ENCODE data around the gene POLR3K.
A peak's percentile ranks its signal among the peaks of the same experiment; 100 is the strongest.

The POLR3K gene

DNA sequence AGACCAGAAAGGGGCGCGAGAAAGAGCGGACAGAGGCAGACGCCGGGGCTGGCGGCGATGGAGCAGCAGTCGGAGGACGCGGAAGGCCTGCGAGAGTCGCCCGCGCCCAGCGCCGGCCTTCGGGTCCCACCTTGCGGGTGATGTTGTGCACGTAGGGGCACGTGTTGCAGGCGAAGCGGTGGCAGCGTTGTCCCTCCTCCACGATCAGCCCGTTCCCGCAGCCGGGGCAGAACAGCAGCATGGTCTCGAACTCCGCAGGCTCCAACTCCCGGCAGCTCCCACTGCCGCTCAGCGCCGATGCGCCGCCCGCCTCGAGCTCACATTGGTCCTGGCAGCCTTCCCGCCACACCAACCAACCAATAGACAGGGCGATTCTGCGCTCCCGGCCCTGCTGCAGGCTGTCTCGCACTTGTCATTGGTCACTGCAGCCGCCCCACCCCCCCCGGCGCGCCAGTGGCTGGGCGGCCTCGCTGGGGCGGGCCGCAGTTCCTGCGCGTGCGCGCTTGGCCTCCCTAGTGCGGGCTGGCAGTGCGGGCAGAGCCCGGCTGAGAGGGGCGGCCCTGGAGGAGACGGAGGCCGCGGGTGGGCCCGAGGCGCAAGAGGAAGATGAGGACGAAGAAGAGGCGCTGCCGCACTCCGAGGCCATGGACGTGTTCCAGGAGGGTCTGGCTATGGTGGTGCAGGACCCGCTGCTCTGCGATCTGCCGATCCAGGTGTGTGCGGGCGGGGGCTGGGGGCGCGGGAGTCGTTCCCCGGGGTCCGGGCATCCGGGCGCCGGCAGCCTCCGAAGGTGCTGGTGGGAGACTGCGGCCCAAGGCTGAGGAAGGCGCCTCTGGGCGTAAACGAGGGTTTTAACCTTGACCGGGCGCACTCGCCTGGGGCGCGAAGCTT lies at the start of gene POLR3K, which contains the start of gene SNRNP25:
Gene POLR3K (minus strand): TSS at position 263 of the 891 bp plus-strand sequence. CDS start 22 bp downstream, at position 241.
Gene SNRNP25 (plus strand): TSS at position 483 of the 891 bp plus-strand sequence. CDS start 189 bp downstream, at position 672.
- DNase-seq, result peak; percentile 99

DNA sequence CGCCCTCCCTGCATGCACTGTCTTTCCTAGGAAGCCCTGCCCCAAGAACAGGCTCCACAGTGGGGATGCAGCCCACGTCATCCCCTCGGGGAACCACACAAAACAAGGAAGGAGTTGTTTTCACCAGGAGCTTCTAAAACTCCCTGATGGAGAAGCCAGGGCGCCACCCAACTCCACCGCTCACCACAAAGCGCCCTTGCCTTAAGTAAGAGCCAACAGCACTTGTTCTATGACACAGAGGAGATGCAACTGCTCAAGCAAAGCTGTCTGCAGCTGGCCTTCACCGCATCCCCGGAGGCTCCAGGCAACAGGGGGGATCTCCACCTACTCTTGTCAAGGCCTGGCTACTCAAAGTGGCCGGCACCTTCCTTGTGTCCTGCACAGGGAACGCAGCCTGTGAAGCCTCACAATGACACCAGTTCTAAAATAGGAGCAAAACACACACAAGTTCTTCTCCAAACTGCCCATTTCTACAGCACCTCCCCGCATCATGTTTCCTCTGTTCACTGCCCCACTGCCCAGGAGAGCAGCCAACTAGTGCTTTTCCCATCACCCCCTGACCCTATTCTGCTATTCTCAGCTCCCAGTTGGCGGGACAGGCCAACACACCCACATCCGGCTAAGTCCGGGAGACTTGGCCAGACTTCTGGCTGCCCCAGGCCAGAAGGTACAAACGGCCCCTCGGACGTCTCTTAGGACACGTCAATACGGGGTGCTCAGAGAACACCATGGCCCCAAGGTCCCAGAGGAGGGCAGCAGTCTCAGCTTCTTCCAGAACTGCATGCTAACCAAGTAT lies 48.9 kb upstream of the POLR3K start:
- no peak for DNase-seq

DNA sequence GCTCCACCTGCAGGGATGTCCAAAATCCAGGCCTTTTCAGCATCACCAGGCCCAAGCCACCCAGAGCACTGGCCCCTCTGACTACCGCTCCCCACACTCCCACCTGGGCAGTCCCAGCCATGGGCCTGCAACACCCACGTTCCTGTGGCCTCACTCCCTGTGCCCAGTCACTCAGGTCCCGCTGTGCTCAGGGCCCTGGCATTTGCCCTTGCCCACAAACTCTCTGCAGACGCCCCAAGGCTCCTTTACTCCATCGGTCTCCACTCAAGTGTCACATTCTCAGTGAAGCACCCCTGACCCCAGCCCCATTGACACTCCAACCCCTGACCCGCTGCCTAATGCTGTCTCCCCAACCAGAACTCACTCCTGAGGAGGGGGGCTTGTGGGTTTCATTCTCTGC lies 48.2 kb upstream of the POLR3K start:
- no peak for DNase-seq

DNA sequence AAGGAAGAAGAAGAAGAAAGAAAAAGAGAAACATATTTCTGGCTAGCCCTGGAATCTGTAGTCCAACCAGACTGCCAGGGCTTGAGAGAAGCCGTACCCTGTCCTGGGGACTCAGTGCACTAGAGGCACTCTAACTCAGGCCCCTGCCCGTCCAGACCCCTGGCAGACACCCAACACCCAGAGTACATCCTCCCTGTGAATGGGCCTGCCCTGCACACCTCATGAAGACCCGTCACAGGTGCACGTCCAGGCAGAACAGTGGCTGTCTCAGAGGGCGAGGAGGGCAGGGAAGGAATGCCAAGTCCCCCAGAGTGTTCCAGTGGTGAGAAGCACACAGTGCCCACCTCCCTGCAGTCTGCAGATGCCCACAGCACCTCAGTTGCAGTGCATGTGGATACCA lies 47.6 kb upstream of the POLR3K start:
- no peak for DNase-seq

DNA sequence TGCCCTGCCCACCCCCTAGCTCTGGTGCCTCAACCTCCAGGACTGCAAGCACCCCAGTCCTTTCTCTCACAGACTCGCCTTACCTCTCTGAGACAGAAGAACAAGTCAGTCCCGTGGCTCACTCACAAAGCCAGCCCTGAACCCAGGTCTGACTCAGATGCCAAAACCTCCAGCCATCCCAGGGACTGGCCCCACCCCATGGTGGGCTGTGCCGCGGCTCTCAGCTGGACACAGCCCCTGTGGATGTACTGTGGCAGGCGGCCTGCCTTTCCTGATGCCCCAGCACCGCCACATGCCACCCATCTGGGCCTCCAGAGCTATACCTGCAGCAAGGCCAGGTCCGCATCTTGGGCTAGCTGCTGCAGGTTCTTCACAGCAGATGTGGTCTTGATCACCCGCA lies 44.4 kb upstream of the POLR3K start:
- DNase-seq, result no peak

DNA sequence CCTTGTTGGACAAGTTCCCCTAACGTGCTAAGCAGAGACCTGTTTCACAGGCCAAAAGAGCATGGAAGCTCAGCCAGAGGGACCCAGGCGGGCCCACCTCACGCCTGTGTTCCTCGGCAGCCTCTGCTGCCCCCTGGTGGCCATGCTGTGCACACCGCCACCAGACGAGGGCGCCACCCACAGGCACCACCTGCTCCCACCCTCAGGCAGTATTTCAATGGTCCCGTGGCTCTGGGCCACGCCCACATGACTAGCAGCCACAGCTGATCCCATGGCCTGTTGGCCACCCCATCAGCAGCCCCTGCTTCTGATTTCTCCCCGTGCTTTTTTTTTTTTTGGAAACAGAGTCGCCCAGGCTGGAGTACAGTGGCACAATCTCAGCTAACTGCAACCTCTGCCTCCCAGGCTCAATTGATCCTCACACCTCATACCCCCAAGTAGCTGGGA lies 43.5 kb upstream of the POLR3K start:
- DNase-seq, result peak; percentile 94

DNA sequence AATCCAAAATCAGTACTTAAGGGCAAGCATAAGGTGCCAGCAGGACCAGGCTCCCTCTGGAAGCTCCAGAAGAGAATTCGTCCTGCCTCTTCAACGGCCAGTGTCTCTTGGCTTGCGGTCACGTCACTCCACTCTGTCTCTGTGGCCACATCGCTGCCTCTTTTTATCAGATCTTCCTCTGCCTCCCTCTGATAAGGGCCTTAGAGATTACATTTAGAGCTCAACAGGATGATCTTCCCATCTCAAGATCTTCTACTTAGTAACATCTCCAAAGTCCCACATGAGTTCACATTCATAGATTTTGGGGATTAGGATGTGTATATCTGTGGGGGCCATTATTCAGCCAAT lies 41.5 kb upstream of the POLR3K start:
- no peak for DNase-seq

DNA sequence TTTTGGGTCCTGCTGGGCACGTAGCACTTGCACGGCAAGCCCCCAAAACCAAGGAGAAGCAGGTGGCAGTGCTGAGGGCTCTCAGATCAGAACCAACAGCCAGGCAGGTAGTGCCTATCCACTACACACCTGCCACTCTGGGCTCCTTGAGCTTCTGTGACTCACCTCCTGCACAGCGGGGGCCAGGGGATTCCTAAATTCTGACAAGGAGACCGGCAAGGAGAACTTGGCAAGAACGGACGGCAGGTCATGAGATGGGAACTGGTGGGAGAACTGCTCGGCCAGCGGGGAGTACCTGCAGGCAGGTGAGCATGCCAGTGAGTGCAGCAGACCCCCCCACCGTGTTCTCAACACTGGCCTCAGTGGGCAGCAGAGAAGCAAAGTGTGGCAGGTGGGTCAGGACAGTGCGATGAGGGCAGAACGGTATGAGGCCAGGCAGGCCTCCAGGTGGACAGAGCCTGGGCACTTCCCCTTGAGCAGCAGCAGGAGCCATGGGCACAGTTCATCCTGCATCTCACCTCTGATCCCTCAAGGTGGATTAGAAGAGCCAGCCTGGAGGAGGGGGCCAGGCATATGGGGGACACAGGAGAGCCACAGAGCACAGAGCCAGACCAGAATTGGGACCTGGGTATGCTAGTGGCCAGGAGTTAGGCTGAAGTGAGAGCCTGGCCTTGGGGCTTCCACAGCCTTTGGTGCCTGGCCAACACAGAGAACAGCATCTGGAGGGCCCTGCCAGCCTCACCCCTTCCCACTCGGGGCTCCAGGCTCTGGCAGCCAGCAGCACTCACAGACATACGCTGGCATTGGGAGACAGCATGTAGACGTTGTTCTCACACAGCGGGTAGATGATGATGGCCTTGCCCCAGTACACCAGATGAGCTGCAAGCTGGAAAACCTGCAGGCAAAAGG lies 39.3 kb upstream of the POLR3K start:
- no peak for DNase-seq

DNA sequence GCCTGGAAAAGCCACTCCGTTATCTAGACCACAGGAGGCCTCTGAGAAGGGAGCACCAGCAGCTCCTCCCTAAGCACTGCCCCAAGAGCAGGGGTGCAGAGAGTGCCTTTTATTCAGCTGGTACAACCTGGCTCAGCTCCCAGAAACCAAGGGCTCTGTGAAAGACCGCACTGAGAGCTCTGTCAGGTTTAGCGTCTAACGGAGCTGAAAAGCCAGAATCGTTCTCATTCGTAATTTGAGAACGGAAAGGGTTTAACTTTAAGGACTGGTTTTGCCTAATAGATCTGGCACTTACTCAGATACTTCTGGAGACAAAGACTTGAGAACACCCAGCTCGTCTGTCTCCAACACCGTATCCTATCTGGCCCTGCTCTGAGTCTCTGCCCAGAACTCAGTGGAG lies 38.1 kb upstream of the POLR3K start:
- DNase-seq, result no peak

DNA sequence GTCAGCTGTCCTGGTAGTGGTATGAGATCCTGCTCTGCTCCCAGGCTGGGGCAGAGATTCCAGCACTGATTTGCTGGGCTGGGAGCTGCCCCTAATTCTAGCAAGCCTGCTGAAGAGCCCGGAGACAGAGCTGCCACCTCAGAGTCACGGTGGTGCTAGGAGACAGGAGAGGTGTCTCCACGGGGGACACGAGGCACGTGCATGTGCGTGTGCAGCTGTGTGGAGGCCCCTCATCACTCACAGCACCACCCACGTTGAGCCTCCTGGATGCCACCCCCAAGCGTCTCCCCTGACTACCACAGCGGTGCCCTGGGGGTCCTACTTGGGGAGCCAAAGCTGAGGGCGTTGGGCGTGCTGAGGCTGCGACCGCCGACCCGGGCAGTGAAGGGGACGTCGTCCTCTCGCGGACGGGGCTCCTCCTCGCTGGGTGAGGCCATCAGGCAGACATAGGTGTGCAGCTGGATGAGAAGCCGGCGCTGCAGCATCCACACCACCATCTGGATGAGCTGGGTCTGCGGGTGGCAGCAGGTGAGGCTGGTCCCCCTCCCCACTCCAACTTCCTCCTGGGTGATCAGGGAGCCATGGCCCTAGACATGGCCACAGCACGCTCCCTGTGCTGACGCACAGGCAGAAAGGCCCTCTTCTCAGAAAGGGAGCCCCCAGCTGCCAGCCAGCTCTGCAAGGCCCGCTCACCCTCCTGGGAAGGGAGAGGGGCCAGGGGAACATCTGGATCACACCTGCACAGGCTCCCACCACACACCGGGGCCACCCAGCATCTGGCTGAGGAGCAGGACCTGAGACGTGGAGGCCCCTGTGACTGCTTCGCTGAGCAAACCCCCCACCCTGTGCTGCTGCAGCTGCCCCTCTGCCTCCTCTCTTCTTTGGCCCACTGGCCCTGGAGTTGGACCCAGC lies 36.2 kb upstream of the POLR3K start:
- no peak for DNase-seq

DNA sequence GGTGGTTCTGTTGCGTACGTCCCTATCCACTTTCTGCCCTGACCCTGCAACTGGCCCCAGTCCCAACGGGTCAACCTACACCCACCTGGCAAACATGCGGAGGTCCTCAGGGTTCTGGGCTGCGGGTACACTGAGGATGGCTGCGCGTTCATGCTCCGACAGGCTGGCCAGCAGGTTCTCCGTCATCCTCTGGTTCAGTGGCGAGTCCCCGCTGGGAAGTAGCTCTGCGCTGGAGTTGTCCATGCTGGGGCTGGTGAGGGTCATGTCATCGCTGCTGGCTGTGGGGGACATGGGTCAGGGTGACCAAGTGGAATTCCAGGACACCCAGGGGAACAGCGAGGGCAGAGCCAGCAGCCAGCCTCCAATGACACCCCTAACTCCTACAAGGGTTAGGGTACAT lies 35.2 kb upstream of the POLR3K start:
- no peak for DNase-seq

DNA sequence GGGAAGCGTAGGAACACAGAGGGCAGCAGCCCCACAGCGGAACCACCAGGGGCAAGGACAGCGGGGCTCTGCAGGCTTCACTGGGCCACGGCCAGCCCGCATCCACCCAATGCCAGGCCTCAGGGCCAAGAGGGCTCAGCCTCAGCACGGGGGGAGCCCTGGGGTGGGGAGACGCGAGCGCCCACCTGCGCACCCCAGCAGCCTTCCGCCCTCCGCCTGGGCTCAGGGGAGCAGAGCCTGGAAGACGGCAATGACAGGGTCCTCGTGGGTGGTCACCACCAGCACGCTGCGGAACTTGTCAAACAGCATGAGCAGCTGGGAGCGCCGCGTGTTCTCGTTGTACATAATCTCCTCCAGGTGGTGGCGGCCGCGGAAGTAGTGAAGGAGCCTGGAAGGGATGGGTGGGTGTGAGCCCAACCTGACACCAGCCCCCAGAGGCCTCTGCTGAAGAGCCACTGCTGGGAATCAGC lies 33.1 kb upstream of the POLR3K start:
- no peak for DNase-seq

DNA sequence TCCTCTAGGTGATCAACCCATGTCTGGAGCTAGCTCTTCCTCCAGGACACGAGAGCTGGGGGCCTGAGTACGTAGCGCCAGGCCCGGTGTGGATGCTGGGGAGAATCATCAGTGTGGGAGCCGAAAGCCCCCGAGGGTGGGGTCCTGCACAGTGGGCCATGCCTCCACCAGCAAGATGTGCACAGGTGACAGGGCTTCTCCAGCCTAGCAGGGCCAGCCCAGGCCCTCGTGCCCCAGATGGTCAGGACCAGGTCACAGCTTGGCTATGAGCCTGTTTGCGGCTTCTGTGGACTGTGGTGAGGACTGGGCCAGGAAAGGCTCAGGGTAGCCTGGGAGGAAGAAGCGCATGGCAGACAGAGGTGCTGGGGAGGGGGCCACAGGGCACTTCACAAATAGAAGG lies 32.5 kb upstream of the POLR3K start:
- DNase-seq, result no peak

DNA sequence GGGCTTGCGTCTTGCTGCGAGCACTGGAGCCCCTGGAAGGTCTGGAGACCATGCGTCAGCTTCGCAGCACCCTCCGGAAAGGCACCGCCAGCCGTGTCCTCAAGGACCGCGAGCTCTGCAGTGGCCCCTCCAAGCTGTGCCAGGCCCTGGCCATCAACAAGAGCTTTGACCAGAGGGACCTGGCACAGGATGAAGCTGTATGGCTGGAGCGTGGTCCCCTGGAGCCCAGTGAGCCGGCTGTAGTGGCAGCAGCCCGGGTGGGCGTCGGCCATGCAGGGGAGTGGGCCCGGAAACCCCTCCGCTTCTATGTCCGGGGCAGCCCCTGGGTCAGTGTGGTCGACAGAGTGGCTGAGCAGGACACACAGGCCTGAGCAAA lies 32.0 kb upstream of the POLR3K start:
- no peak for DNase-seq

DNA sequence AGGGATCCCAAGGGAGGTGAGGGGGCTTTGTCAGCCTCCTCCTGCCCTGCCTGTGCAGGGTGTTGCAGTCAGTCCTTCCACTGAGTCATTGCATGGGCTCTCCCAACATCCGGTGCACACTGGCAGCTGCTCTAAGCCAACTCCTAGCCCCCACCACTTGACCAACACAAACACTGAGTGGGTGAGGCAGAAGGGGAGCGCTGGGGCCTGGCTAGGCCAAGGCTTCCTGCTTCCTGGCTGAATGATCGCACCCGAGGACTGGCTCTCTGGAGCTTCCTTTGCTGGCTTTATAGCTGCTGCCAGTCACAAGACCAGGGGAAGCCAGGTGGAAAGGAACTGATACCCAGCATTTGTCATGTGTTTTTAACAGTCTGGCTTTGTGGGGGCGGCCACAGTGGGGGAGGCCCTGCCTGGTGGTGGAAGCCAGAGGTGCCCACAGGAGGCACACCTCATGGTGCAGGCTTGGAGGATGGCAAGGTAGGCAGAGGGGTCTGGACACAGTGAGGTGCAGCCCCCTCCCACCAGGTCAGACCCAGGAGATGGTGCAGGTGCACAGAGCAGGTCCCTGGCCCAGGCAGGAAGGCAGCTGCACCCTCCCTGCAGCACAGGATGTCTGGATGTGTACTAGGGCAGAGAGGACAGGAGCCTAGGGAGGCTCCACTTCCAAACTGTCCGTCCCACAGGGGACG lies 31.5 kb upstream of the POLR3K start:
- DNase-seq, result peak; percentile 77

DNA sequence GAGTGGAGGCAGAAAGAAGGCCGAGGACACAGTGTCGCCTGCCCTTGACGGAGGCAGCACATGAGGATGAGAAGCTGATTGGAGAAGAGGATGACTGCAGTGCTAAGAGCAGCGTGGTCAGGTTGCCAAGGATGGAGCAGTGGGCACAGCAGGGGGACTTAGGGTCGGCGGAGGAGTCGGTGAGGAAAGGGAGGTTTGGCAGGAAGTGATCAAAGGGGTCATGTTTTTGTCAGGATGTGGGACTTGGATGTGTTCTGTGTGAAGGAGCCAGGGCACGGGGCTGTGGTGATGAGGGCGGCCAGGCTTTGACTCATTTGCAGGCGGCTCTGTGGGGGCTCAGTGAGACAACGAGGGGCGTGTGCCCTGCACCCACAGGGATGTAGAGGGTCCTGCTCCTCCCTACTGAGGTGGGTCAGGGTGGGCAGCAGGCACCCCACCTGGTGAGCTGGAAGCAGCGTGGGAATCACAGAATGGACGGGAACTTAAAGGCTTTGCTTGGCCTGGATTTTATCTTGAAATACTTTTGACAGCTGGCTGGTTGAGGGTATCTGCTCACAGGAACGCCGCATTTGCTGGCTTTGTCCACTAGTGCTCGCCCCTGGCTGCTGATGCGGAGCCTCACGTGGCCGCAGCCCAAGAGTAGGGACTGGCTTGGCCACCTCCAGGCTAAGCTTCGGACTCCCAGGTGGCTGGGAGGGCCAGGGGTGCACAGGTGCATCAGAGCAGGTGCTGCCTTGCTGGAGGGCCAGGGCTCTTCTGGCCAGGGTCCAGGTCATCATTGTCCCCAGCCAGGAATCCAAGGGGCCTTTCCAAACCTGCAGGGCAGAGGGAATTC lies 30.6 kb upstream of the POLR3K start:
- DNase-seq, result no peak

DNA sequence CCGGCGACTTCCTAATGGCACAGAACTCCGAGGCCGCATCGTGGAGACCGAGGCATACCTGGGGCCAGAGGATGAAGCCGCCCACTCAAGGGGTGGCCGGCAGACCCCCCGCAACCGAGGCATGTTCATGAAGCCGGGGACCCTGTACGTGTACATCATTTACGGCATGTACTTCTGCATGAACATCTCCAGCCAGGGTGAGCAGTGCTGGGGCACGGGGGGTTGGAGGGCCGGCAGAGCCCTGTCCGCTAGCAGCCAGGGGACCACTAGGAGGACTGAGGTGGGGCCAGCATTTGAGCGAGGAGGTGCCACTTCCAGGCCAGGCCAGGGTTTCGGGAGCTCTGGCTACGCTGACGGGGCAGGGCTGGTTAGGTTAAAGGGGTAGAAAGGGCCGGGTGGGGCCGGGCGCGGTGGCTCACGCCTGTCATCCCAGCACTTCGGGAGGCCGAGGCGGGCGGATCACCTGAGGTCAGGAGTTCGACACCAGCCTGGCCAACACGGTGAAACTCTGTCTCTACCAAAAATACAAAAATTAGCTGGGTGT lies 29.7 kb upstream of the POLR3K start:
- no peak for DNase-seq

DNA sequence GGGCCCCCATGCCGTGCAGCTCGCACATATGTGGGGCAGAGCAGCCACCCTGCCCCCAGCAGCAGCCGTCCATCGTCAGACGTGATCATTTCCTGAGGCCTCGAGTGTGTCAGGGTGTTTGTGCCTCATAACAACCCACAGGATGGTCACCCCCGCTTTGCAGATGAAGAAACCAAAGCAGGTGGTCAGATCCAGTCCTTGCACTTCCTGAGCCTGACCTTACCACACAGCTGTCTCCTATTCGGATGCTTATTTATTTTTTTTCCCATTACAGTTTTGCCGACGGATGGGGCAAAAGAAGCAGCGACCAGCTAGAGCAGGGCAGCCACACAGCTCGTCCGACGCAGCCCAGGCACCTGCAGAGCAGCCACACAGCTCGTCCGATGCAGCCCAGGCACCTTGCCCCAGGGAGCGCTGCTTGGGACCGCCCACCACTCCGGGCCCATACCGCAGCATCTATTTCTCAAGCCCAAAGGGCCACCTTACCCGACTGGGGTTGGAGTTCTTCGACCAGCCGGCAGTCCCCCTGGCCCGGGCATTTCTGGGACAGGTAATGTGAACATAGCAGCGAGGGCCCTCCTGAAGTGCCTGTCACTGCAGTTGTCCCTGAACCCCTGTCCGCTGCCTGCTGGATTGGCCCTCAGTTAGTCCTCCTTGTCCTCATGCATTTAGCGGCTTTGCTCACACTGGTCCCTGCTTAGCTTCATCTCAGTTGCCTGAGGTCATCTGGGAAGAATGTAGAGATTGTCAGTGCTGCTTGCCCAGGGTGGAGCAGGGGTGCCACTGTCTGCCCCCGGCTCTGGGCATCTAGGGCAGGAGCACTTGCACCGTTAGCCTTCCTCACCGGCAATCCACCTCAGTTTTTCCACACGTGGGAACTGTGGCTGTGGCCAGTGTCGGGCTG lies 26.0 kb upstream of the POLR3K start:
- no peak for DNase-seq
